T-helper 1 cell treated with Interleukin-12 subunit alpha and Interleukin-12 subunit beta and Interleukin-4 antibody, amounts not matched to agents 30 μg/mL and 1 μg/mL, for 36 hours (primary cell): ENCODE measurements around the gene TRPV4.

Source experiments
- H3K27ac Mint-ChIP-seq: one replicate; pipeline ENCODE4 v1.8.0; 2021; ENCODE audit warnings: mild to moderate bottlenecking, mixed read lengths
- H3K27me3 Mint-ChIP-seq: one replicate; pipeline ENCODE4 v1.8.0; 2021; ENCODE audit warnings: low read depth, mixed read lengths
- H3K36me3 Mint-ChIP-seq: one replicate; pipeline ENCODE4 v1.8.0; 2021; ENCODE audit warnings: low read depth, mixed read lengths
- H3K4me1 Mint-ChIP-seq: one replicate; pipeline ENCODE4 v1.8.0; 2021; ENCODE audit warnings: low read depth, mixed read lengths
- H3K4me3 Mint-ChIP-seq: one replicate; pipeline ENCODE4 v1.8.0; 2021; ENCODE audit warnings: mild to moderate bottlenecking, moderate library complexity, mixed read lengths
- H3K9me3 Mint-ChIP-seq: one replicate; pipeline ENCODE4 v1.8.0; 2021; ENCODE audit warnings: mixed read lengths

The TRPV4 gene

GRCh38 chr12:109773384-109774011, 59.7 kb downstream of the TRPV4 start:
- H3K27me3 Mint-ChIP-seq, result no peaks in the 10 kb centered on the region

GRCh38 chr12:109772622-109773321, 60.4 kb downstream of the TRPV4 start:
- no peak overlapping the region for H3K27ac Mint-ChIP-seq
- no peaks in the 10 kb centered on the region for H3K9me3 Mint-ChIP-seq
- no peaks in the 10 kb centered on the region for H3K27me3 Mint-ChIP-seq
- peaks cover 5% of the 10 kb centered on the region for H3K4me1 Mint-ChIP-seq
- no peaks in the 10 kb centered on the region for H3K36me3 Mint-ChIP-seq
- H3K4me3 Mint-ChIP-seq, result no peak overlapping the region

More at GRCh38 chr12:109773384-109774011, 59.7 kb downstream of the TRPV4 start:
- Mint-ChIP-seq H3K9me3 (no peaks in the 10 kb centered on the region), H3K27ac (no peak overlapping the region), H3K4me3 (no peak overlapping the region), H3K36me3 (no peaks in the 10 kb centered on the region), H3K4me1 (peaks cover 5% of the 10 kb centered on the region)

- Mint-ChIP-seq H3K9me3 (no peaks in the 10 kb centered on the region), H3K36me3 (no peaks in the 10 kb centered on the region), H3K4me1 (no peaks in the 10 kb centered on the region), H3K27me3 (no peaks in the 10 kb centered on the region), H3K27ac (no peak overlapping the region), H3K4me3 (no peak overlapping the region)
Observed at GRCh38 chr12:109771746-109772621, 61.2 kb downstream of the TRPV4 start.

GRCh38 chr12:109770861-109771670, 62.1 kb downstream of the TRPV4 start:
- H3K9me3 Mint-ChIP-seq, result no peaks in the 10 kb centered on the region
- no peaks in the 10 kb centered on the region for H3K27me3 Mint-ChIP-seq
- H3K27ac Mint-ChIP-seq, result no peak overlapping the region
- no peak overlapping the region for H3K4me3 Mint-ChIP-seq
- no peaks in the 10 kb centered on the region for H3K36me3 Mint-ChIP-seq
- H3K4me1 Mint-ChIP-seq, result no peaks in the 10 kb centered on the region

GRCh38 chr12:109770104-109770860, 62.9 kb downstream of the TRPV4 start:
- Mint-ChIP-seq H3K4me1 (no peaks in the 10 kb centered on the region), H3K27me3 (no peaks in the 10 kb centered on the region), H3K27ac (no peak overlapping the region), H3K9me3 (no peaks in the 10 kb centered on the region), H3K36me3 (no peaks in the 10 kb centered on the region), H3K4me3 (no peak overlapping the region)

GRCh38 chr12:109768901-109769670, 64.1 kb downstream of the TRPV4 start:
- Mint-ChIP-seq H3K9me3 (no peaks in the 10 kb centered on the region), H3K27me3 (no peaks in the 10 kb centered on the region), H3K27ac (no peak overlapping the region), H3K4me3 (no peak overlapping the region), H3K36me3 (no peaks in the 10 kb centered on the region), H3K4me1 (no peaks in the 10 kb centered on the region)

- H3K36me3 Mint-ChIP-seq, result no peaks in the 10 kb centered on the region
- H3K27ac Mint-ChIP-seq, result no peak overlapping the region
- H3K4me1 Mint-ChIP-seq, result peaks cover 2% of the 10 kb centered on the region
- no peaks in the 10 kb centered on the region for H3K27me3 Mint-ChIP-seq
- H3K9me3 Mint-ChIP-seq, result peaks cover 4% of the 10 kb centered on the region
- no peak overlapping the region for H3K4me3 Mint-ChIP-seq
Observed at GRCh38 chr12:109767991-109768900, 65.0 kb downstream of the TRPV4 start.

GRCh38 chr12:109767456-109767855, 65.7 kb downstream of the TRPV4 start:
- no peak overlapping the region for H3K27ac Mint-ChIP-seq
- H3K4me3 Mint-ChIP-seq, result no peak overlapping the region
- no peaks in the 10 kb centered on the region for H3K27me3 Mint-ChIP-seq
- H3K9me3 Mint-ChIP-seq, result peaks cover 5% of the 10 kb centered on the region
- H3K36me3 Mint-ChIP-seq, result no peaks in the 10 kb centered on the region
- H3K4me1 Mint-ChIP-seq, result peaks cover 2% of the 10 kb centered on the region

- Mint-ChIP-seq H3K4me1 (peaks cover 2% of the 10 kb centered on the region), H3K36me3 (no peaks in the 10 kb centered on the region), H3K27me3 (no peaks in the 10 kb centered on the region), H3K27ac (no peak overlapping the region), H3K9me3 (peaks cover 5% of the 10 kb centered on the region), H3K4me3 (no peak overlapping the region)
Observed at GRCh38 chr12:109766251-109766778, 66.9 kb downstream of the TRPV4 start.

- Mint-ChIP-seq H3K9me3 (peaks cover 5% of the 10 kb centered on the region), H3K36me3 (no peaks in the 10 kb centered on the region), H3K4me1 (peaks cover 2% of the 10 kb centered on the region), H3K27me3 (no peaks in the 10 kb centered on the region), H3K27ac (no peak overlapping the region), H3K4me3 (no peak overlapping the region)
Observed at GRCh38 chr12:109765446-109765810, 67.8 kb downstream of the TRPV4 start.

GRCh38 chr12:109764776-109765445, 68.3 kb downstream of the TRPV4 start:
- Mint-ChIP-seq H3K27me3 (no peaks in the 10 kb centered on the region), H3K4me3 (no peak overlapping the region), H3K9me3 (peaks cover 5% of the 10 kb centered on the region), H3K36me3 (no peaks in the 10 kb centered on the region), H3K4me1 (peaks cover 2% of the 10 kb centered on the region), H3K27ac (no peak overlapping the region)

GRCh38 chr12:109764123-109764522, 69.1 kb downstream of the TRPV4 start:
- no peak overlapping the region for H3K27ac Mint-ChIP-seq
- H3K4me3 Mint-ChIP-seq, result no peak overlapping the region
- H3K9me3 Mint-ChIP-seq, result peaks cover 5% of the 10 kb centered on the region
- H3K36me3 Mint-ChIP-seq, result no peaks in the 10 kb centered on the region
- no peaks in the 10 kb centered on the region for H3K27me3 Mint-ChIP-seq
- H3K4me1 Mint-ChIP-seq, result peaks cover 2% of the 10 kb centered on the region
